ENCODE measurements around the gene PGP.

PGP gene

GRCh38 chr16:2237102-2237482, 22.5 kb upstream of the PGP start:
- no peak for DNase-seq

- peak; percentile 66 for DNase-seq
Observed at GRCh38 chr16:2236337-2237101, 21.9 kb upstream of the PGP start, which contains the start of gene DNASE1L2. Gene DNASE1L2, plus strand, starts transcription at chr16:2236444. Its CDS starts 373 bp downstream, at chr16:2236817.

GRCh38 chr16:2235695-2236336, 21.2 kb upstream of the PGP start:
- DNase-seq, result no peak

GRCh38 chr16:2235234-2235651, 20.6 kb upstream of the PGP start:
- DNase-seq, result no peak

- no peak for DNase-seq
Observed at GRCh38 chr16:2234813-2235170, 20.2 kb upstream of the PGP start.

- DNase-seq, result no peak
Observed at GRCh38 chr16:2233872-2234812, 19.5 kb upstream of the PGP start.

- DNase-seq, result no peak
Observed at GRCh38 chr16:2233046-2233775, 18.6 kb upstream of the PGP start.

GRCh38 chr16:2232094-2232990, 17.7 kb upstream of the PGP start:
- no peak for DNase-seq

- no peak for DNase-seq
Observed at GRCh38 chr16:2231016-2231931, 16.6 kb upstream of the PGP start.

GRCh38 chr16:2230376-2230775, 15.7 kb upstream of the PGP start:
- no peak for DNase-seq

GRCh38 chr16:2229632-2230250, 15.1 kb upstream of the PGP start:
- no peak for DNase-seq

- DNase-seq, result no peak
Observed at GRCh38 chr16:2229091-2229490, 14.5 kb upstream of the PGP start.

- DNase-seq, result no peak
Observed at GRCh38 chr16:2228161-2228824, 13.7 kb upstream of the PGP start.

- no peak for DNase-seq
Observed at GRCh38 chr16:2226918-2227317, 12.3 kb upstream of the PGP start.

GRCh38 chr16:2226245-2226793, 11.7 kb upstream of the PGP start:
- no peak for DNase-seq

- no peak for DNase-seq
Observed at GRCh38 chr16:2223942-2224486, 9.4 kb upstream of the PGP start.

GRCh38 chr16:2223221-2223941, 8.7 kb upstream of the PGP start, which contains the start of gene E4F1:
Gene E4F1, plus strand, starts transcription at chr16:2223591. Its CDS starts 23 bp downstream, at chr16:2223614.
- DNase-seq, result peak; percentile 99

GRCh38 chr16:2216330-2216729, 1.7 kb upstream of the PGP start:
- DNase-seq, result no peak

Measured in eye (tissue), 1 donor.